ENCODE data around the gene NPLOC4. TPM values are rescaled to one million over a fixed set of nuclear protein-coding genes. Genes with fewer than 3 reads are reported as not detected.

The NPLOC4 gene
- polyA plus RNA-seq, 1 of the 3 experiments (the other 2 are of a cell fraction): 88.6 TPM

DNA sequence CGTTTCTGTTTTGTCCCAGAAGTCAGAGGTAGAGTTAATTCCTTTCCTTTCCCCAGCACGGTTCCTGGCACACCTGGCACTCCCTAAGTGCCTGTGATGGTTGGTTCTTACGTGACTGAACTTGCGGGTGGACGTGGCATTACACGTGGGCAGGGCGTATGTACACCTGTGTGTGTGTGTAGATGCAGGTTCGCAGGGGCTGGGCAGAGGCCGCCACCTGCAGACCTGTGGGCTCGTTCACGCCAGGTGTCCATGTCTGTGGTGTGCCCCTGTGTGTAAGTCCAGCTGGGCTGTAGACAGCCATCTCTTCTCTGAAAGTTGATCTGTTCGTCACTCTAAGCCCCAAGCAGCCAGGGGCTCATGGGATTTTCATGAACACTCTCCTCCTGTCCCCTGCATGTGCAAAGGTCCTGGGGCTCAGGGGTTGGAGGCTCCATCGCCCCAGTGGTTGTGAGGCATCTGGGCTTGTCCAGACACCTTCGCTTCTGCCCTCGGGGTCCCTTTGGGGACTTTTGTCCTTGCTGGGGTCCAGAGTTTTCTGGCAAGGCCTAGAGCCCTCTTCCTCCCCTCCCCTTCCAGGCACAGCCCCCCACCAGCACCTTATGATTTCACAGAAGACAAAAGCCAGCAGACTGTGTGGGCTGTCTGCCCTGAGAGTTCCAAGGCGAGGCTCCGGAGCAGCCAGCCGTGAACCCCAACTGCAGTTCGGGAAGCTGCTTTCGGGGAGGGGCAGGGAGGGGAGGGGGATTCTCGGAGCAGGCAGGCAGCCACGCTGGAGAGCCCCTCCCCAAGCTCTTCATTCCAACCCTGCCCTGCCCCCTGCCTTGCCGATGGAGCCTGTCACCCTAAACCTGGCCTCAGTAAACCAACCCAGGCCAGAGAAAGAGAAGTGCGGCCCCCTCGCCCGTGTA lies 114.2 kb downstream of the NPLOC4 start:
- Histone ChIP-seq H3F3A (replicated peaks; ENCODE audit: insufficient read depth) (peaks cover 29% of the 10 kb centered on the region), H3K27me3 (ENCODE audit: insufficient read depth) (no peaks in the 10 kb centered on the region), H3K9me3 (no peaks in the 10 kb centered on the region), H3K9me2 (no peaks in the 10 kb centered on the region), H3K4me3 (ENCODE audit: low read depth in 2 of 2, low read length in 1 of 2) (no peak overlapping the region), H3K27ac (ENCODE audit: low read depth in 2 of 2, low read length in 1 of 2) (no peak overlapping the region), H3K79me2 (ENCODE audit: insufficient read depth) (peaks cover 35% of the 10 kb centered on the region; the same call in 1 of the 2 replicates), H3K4me2 (no peak overlapping the region), H4K20me1 (ENCODE audit: insufficient read depth) (peaks cover 42% of the 10 kb centered on the region), H3K4me1 (ENCODE audit: control insufficient read depth in 1 of 2, insufficient read depth in 2 of 2, low read depth in 1 of 2, low read length in 1 of 2) (peaks cover 0 to 16% of the 10 kb centered on the region in 2 experiments; a peak in 1 of 4 replicates), H3K36me3 (replicated peaks in 1 of 2; ENCODE audit: control insufficient read depth in 1 of 2, insufficient read depth in 2 of 2, low read length in 1 of 2) (no peaks in the 10 kb centered on the region), H2AFZ (ENCODE audit: low read depth) (no peak overlapping the region), H3K9ac (no peak overlapping the region)
- CTCF ChIA-PET: interaction anchor here (0.6 to 2.1 kb wide), 5 partner anchors 14 to 270 kb away, joined by 3 to 7 read pairs (median 4); no protein-coding TSS in a partner anchor
- DNase-seq: no peak
- TF ChIP-seq, protein P1, sequence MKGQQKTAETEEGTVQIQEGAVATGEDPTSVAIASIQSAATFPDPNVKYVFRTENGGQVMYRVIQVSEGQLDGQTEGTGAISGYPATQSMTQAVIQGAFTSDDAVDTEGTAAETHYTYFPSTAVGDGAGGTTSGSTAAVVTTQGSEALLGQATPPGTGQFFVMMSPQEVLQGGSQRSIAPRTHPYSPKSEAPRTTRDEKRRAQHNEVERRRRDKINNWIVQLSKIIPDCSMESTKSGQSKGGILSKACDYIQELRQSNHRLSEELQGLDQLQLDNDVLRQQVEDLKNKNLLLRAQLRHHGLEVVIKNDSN (IDR thresholded peaks at IDR 0.05; ENCODE audit: borderline replicate concordance, low read depth): no peak
- TF ChIP-seq NRF1 (IDR thresholded peaks at IDR 0.05; ENCODE audit: low read depth, low read length) (no peak), GATA2 (CRISPR knock-in tag; IDR thresholded peaks at IDR 0.05) (no peak), SMC3 (IDR thresholded peaks at IDR 0.05; ENCODE audit: low read depth, low read length) (no peak), RCOR1 (IDR thresholded peaks at IDR 0.05; ENCODE audit: low read length) (no peak), MEF2A (IDR thresholded peaks at IDR 0.05; ENCODE audit: borderline replicate concordance, low read depth) (no peak), NFIC (IDR thresholded peaks at IDR 0.05; ENCODE audit: borderline replicate concordance) (no peak), RAD21 (IDR thresholded peaks at IDR 0.05; ENCODE audit: low read length) (no peak), JUND (IDR thresholded peaks at IDR 0.05) (no peak), EZH2phosphoT487 (IDR thresholded peaks at IDR 0.05; ENCODE audit: borderline replicate concordance, low read depth) (no peak), USF2 (IDR thresholded peaks at IDR 0.05; ENCODE audit: borderline replicate concordance, low read depth, low read length) (no peak), RXRA (IDR thresholded peaks at IDR 0.05; ENCODE audit: borderline replicate concordance, low read depth) (no peak), TAF1 (IDR thresholded peaks at IDR 0.05; ENCODE audit: borderline replicate concordance, low read depth, low read length) (no peak), FOSL2 (IDR thresholded peaks at IDR 0.05; ENCODE audit: borderline replicate concordance, low read depth) (no peak), ELF1 (IDR thresholded peaks at IDR 0.05) (no peak), RFX5 (IDR thresholded peaks at IDR 0.05; ENCODE audit: low read length) (no peak), GABPA (IDR thresholded peaks at IDR 0.05; ENCODE audit: low read depth) (no peak), MAX (IDR thresholded peaks at IDR 0.05; ENCODE audit: low read depth) (no peak)
- TF ChIP-seq, protein P2, sequence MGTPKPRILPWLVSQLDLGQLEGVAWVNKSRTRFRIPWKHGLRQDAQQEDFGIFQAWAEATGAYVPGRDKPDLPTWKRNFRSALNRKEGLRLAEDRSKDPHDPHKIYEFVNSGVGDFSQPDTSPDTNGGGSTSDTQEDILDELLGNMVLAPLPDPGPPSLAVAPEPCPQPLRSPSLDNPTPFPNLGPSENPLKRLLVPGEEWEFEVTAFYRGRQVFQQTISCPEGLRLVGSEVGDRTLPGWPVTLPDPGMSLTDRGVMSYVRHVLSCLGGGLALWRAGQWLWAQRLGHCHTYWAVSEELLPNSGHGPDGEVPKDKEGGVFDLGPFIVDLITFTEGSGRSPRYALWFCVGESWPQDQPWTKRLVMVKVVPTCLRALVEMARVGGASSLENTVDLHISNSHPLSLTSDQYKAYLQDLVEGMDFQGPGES (IDR thresholded peaks at IDR 0.05; ENCODE audit: low read depth, low read length): no peak
- TF ChIP-seq, protein P3, sequence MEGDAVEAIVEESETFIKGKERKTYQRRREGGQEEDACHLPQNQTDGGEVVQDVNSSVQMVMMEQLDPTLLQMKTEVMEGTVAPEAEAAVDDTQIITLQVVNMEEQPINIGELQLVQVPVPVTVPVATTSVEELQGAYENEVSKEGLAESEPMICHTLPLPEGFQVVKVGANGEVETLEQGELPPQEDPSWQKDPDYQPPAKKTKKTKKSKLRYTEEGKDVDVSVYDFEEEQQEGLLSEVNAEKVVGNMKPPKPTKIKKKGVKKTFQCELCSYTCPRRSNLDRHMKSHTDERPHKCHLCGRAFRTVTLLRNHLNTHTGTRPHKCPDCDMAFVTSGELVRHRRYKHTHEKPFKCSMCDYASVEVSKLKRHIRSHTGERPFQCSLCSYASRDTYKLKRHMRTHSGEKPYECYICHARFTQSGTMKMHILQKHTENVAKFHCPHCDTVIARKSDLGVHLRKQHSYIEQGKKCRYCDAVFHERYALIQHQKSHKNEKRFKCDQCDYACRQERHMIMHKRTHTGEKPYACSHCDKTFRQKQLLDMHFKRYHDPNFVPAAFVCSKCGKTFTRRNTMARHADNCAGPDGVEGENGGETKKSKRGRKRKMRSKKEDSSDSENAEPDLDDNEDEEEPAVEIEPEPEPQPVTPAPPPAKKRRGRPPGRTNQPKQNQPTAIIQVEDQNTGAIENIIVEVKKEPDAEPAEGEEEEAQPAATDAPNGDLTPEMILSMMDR (IDR thresholded peaks at IDR 0.05): no peak
- POLR2A ChIA-PET: interaction anchor here (1.4 kb wide), 1 partner anchor 14 kb away, joined by 3 read pairs; no protein-coding TSS in a partner anchor
- WGBS (ENCODE audit: low lambda C conversion rate): 94% methylated on average over 26 of the region's 26 CpGs

All from SK-N-SH (cell line).